A549 treated with Mapracorat at 1 μM for 4 hours (cell line): ENCODE results near the gene ZC3H8. TPM values are rescaled to one million over a fixed set of nuclear protein-coding genes. Genes with fewer than 3 reads are reported as not detected.

ENCODE experiments used
- total RNA-seq: library from RNA; stranded (reverse); fragments of 200-300 nt; extraction: Qiagen RNA extraction; gene quantifications from 5 replicates; pipeline ENCODE4 v1.2.3, GENCODE V29; 2022

ZC3H8 gene
- total RNA-seq = 12.6 to 16.1 TPM (median 13.2 TPM) in 5 replicates

DNA sequence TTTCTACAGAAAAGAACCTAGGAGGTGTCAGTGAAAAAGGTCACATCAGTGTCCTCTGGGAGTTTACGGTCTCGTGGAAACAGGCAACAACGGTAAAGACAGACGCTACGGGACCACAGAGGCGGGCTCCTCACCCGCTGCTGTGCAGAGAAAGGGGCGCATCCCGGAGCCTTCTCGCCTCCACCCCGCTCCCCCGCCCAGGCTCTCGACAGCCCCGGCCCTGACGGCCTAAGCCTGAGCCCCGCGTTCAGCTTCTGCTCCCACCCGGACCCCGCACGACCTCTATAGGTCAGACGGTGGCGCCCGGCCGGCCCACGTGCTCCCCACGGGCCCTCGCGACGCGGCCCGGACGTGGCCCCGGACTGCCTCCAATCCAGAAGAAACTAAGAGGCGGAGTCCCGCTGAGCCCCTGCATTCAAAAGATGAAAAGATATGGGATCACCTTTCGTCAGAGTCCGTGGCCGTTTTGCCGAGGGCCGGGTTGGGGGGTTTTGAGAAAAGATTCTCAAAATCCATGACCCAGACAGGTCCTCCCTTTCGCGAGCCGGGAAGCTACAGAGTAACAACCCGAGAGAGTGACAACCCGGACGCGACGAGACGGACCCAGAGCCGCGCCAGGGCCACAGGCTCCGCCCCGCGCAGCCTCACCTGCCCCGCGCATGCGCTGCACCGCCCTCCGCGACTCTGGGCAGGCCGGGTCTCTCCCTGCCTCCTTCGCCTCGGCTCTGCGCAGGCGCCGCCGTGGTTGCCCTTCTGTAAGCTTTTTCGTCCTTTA is at the start of gene ZC3H8:
Gene ZC3H8 (minus strand): TSS at position 577 of the 775 bp plus-strand sequence. CDS start 61 bp downstream, at position 516.

DNA sequence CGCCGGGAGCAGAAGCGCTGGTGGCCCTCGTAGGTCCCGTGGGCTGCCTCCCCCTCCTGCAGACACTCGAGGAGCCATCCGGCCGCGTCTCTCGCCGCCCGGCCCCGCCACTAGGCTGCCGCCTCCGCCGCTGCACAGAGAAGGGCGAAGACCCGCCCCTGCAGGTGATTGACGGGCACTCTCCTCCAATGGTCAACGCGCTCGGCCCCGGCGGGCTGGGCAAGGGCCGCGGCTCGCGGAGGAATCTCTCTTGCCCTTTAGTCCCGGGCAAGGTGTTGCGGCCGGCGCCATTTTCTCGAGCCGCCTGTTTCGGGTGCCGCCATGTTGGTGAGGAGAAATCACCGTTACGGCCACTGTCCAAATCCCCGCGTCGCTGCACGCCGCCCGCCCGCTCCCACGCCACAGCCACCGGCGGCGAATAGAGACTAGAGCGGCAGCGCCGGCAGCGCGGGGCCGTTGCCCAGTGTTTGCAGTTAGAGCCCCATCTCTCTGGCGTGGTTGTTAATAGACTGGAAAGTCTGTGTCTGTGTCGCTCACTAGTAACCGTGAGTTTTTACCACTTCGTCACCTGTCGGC is 20.6 kb upstream of the ZC3H8 start, which contains the start of gene ZC3H6:
Gene ZC3H6 (plus strand): TSS at position 287 of the 576 bp plus-strand sequence. CDS start 398 bp downstream, outside the sequence.

Other genes with a start within 250 kb of the ZC3H8 start
- gene TMEM87B, start 199.8 kb downstream of the ZC3H8 start, total RNA-seq = 11.3 to 16.4 TPM (median 15.3 TPM) in 5 replicates
- gene FBLN7, start 116.7 kb downstream of the ZC3H8 start, total RNA-seq = 0.13 to 0.73 TPM (median 0.58 TPM) in 5 replicates
- 0.24 to 0.69 TPM (median 0.44 TPM) in 5 replicates for gene ZC3H6, start 20.6 kb upstream of the ZC3H8 start, total RNA-seq
- gene RGPD8, start 178.6 kb upstream of the ZC3H8 start, total RNA-seq = 1.6 to 4.1 TPM (median 3.3 TPM) in 5 replicates
- 34.9 to 40.6 TPM (median 39.1 TPM) in 5 replicates for gene TTL, start 227.1 kb upstream of the ZC3H8 start, total RNA-seq